Measurements from ENCODE around the gene MPP4.

MPP4 gene, protein sequence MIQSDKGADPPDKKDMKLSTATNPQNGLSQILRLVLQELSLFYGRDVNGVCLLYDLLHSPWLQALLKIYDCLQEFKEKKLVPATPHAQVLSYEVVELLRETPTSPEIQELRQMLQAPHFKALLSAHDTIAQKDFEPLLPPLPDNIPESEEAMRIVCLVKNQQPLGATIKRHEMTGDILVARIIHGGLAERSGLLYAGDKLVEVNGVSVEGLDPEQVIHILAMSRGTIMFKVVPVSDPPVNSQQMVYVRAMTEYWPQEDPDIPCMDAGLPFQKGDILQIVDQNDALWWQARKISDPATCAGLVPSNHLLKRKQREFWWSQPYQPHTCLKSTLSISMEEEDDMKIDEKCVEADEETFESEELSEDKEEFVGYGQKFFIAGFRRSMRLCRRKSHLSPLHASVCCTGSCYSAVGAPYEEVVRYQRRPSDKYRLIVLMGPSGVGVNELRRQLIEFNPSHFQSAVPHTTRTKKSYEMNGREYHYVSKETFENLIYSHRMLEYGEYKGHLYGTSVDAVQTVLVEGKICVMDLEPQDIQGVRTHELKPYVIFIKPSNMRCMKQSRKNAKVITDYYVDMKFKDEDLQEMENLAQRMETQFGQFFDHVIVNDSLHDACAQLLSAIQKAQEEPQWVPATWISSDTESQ

DNA sequence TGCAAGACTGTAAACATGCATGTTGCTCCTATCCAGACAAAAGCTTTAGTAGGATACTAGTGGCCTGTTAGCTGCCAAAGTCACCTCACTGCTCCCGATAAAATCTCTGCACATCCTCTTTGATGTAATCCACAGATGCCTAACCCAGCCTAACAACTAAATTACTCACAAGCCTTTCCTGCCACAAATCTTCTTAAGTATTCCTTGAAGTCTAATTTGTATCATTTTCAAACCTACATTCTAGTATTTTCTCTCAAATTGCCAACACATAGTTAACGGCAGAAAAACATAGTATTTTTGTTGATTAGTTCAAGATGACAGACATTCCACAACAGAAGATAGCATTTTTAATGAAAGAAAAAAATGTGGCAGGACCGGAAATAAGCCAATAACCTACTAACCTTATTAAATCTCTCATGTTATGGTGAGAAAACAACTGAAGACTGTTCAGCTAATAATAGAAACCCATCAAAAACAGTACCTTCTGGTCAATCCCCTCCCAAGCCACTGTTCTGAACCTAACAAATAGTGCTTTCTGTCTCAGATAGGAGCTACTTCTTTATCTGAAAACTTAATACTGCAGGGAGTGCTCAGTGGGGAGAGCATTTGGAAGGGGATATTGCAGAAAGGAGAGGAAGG is at the start of gene MPP4:
Gene MPP4 (minus strand): TSS at position 57 of the 639 bp plus-strand sequence. CDS start 4,690 bp downstream, outside the sequence.
- no peak within 1 kb of the TSS for H3K4me3 ChIP-seq (ENCODE audit: low read depth, low read length)
- DNase-seq (ENCODE audit: low read depth), result no peak
- TF ChIP-seq, protein P1, sequence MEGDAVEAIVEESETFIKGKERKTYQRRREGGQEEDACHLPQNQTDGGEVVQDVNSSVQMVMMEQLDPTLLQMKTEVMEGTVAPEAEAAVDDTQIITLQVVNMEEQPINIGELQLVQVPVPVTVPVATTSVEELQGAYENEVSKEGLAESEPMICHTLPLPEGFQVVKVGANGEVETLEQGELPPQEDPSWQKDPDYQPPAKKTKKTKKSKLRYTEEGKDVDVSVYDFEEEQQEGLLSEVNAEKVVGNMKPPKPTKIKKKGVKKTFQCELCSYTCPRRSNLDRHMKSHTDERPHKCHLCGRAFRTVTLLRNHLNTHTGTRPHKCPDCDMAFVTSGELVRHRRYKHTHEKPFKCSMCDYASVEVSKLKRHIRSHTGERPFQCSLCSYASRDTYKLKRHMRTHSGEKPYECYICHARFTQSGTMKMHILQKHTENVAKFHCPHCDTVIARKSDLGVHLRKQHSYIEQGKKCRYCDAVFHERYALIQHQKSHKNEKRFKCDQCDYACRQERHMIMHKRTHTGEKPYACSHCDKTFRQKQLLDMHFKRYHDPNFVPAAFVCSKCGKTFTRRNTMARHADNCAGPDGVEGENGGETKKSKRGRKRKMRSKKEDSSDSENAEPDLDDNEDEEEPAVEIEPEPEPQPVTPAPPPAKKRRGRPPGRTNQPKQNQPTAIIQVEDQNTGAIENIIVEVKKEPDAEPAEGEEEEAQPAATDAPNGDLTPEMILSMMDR (IDR thresholded peaks at IDR 0.05; ENCODE audit: low read depth, low read length, missing control alignments), result no peak

DNA sequence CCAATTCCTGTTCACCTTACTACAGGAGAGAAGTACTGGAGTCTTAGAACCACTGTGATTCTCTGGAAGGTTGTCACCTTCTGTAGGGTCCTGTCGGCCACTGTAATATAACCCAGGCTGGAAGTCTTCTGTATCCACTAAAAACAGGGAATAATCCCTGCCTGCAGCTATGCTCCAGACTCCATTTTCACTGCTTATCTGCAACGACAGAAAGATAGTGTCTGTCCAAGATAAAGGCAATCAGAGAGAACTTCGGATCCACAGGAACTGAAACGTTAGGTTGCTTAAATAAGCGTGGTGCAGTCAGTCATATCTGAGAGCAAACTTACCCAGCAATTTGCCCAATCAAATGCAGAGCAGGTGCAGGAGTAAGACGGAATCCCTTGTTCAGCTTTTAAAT is 48.1 kb upstream of the MPP4 start:
- DNase-seq (ENCODE audit: low read depth), result no peak
- H3K4me3 ChIP-seq (ENCODE audit: low read depth, low read length), result no peak overlapping the region
- TF ChIP-seq, protein P1 (IDR thresholded peaks at IDR 0.05; ENCODE audit: low read depth, low read length, missing control alignments), result no peak

DNA sequence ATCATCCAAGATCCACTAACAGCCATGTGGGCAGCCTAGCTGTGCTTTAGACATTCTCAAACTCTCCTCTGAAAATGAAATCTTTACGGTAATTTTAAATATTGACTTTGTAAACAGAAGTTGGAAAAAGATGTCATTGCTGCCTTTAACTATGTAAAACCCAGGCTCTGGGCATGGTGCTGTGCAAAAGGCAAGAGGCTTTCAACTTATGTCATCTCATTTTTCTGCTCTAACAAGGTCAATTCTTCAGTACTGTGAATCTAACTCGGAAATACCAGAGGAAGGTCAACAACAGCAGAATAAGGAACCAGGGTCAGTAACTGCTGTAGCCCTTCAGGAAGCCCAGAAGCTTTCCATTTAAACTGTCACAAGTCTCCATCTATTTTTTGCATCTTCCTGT is 37.0 kb upstream of the MPP4 start:
- TF ChIP-seq, protein P1 (IDR thresholded peaks at IDR 0.05; ENCODE audit: low read depth, low read length, missing control alignments), result no peak
- DNase-seq (ENCODE audit: low read depth), result no peak
- no peak overlapping the region for H3K4me3 ChIP-seq (ENCODE audit: low read depth, low read length)

DNA sequence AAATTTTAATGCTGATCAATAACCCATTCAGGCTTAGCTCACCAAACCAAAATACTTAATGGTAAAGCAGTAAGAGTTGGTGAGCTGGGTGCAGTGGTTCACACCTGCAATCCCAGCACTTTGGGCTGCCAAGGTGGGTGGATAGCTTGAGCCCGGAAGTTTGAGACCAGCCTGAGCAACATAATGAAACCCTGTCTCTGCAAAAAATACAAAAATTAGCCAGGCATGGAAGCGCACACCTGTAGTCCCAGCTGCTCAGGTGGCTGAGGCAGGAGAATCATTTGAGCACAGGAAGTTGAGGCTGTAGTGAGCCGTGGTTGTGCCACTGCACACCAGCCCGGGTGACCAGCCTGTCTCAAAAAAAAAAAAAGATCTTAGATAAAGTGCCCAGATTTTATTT is 35.7 kb upstream of the MPP4 start:
- no peak overlapping the region for H3K4me3 ChIP-seq (ENCODE audit: low read depth, low read length)
- TF ChIP-seq, protein P1 (IDR thresholded peaks at IDR 0.05; ENCODE audit: low read depth, low read length, missing control alignments), result no peak
- DNase-seq (ENCODE audit: low read depth), result no peak

DNA sequence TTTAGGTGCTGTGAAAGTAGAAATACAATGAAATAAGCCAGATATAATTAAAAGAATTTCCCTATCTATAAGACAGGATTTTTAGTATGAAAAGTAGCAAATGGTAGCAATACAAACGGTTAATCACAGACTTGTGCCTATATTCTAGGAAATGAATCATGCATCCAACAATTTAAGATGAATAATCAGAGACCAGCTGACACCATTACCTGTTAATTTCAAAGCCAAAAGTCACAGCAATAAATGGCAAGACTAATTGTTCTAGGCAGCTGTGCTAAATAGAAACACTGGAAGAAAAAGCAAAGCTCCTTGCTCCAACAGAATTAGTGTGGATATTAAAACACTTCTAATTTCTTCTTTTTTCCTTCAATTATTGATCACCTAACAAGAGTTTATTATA is 35.1 kb upstream of the MPP4 start:
- no peak for DNase-seq (ENCODE audit: low read depth)
- no peak overlapping the region for H3K4me3 ChIP-seq (ENCODE audit: low read depth, low read length)
- TF ChIP-seq, protein P1 (IDR thresholded peaks at IDR 0.05; ENCODE audit: low read depth, low read length, missing control alignments), result no peak

DNA sequence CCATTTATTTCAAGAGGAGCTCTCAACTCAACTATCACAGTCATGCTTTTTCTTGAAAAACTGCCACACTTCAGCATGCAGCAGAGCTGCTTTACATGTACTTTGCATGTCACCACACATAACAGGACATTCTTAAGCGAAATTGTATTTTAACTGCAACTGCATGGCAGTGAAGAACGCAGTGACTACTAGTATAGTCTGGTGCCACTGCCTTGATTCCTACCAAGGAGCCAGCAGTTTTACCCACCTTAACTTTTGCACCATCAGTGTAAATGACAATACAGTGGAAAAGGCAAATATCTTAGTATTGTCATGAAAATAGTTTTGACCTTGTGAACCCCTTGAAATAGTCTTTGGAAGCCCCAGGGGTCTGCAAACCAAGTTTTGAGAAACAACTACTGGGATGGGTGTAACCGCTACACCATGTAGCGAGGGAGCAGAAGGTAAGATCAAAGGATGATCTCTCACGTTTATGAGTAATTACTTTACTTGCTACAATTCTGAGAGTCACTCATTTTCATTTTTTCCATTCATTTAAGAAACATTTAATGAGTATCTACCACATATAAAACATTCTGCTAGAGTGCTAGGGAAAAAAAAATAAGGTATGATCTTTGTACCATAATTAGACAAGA is 32.3 kb upstream of the MPP4 start:
- TF ChIP-seq, protein P1 (IDR thresholded peaks at IDR 0.05; ENCODE audit: low read depth, low read length, missing control alignments), result no peak
- DNase-seq (ENCODE audit: low read depth), result no peak
- H3K4me3 ChIP-seq (ENCODE audit: low read depth, low read length), result no peak overlapping the region

Measured in GM12864 (cell line).